Right atrium auricular region (tissue), 2 donors: Measurements from ENCODE around the gene KCNAB1. TPM values are rescaled to one million over a fixed set of nuclear protein-coding genes. Genes with fewer than 3 reads are reported as not detected.

ENCODE experiments used
- DNase-seq: peaks from one replicate; pipeline ENCODE4 v3.0.0-alpha.2; 2019; ENCODE audit warnings: low spot score
- H3K27ac ChIP-seq, 2 donors: fragments of 200-600 bp; sonication (generic); 1 replicate in 1 of 2; 2 replicates in 1 of 2; pipeline ENCODE4 v1.5.1; 2016 to 2019
- H3K27me3 ChIP-seq, 2 donors: fragments of 200-600 bp; sonication (generic); one replicate each; pipeline versions ENCODE4 v1.5.1 to v1.6.0; 2017 to 2019
- H3K36me3 ChIP-seq: fragments of 200-600 bp; sonication (generic); one replicate; pipeline ENCODE4 v1.5.1; 2016
- H3K4me1 ChIP-seq, 2 donors: fragments of 200-600 bp; sonication (generic); one replicate each; pipeline versions ENCODE4 v1.5.1 to v1.6.0; 2017 to 2019
- H3K4me3 ChIP-seq, 2 donors: fragments of 200-600 bp; sonication (generic); 1 replicate in 1 of 2; 2 replicates in 1 of 2; pipeline ENCODE4 v1.5.1; 2017 to 2019; ENCODE audit warnings: mild to moderate bottlenecking in 1 of 2, moderate library complexity in 1 of 2
- H3K9me3 ChIP-seq, 2 donors: fragments of 200-600 bp; sonication (generic); one replicate each; pipeline ENCODE4 v1.5.1; 2019
- total RNA-seq, 2 donors: library from RNA; depleted of rRNA; stranded (reverse); fragments of >200 nt; gene quantifications; one replicate each; pipeline ENCODE4 v1.1.0, GENCODE V29; 2016
- TF ChIP-seq, protein P1 (sequence below), 2 donors: fragments of 200-600 bp; sonication (generic); IDR thresholded peaks; one replicate each; pipeline ENCODE4 v1.5.1; 2019; ENCODE audit warnings: antibody characterized with exemption in 2 of 2

KCNAB1 gene
- total RNA-seq, 2 donors from 2014 or later, result 2.0 to 3.2 TPM

- no peak for DNase-seq
- Histone ChIP-seq H3K27ac (no peak overlapping the region), H3K4me3 (no peak overlapping the region), H3K27me3 (no peaks in the 10 kb centered on the region), H3K36me3 (no peaks in the 10 kb centered on the region), H3K9me3 (no peaks in the 10 kb centered on the region), H3K4me1 (peaks cover 0 to 5% of the 10 kb centered on the region in 2 donors)
- TF ChIP-seq, protein P1, sequence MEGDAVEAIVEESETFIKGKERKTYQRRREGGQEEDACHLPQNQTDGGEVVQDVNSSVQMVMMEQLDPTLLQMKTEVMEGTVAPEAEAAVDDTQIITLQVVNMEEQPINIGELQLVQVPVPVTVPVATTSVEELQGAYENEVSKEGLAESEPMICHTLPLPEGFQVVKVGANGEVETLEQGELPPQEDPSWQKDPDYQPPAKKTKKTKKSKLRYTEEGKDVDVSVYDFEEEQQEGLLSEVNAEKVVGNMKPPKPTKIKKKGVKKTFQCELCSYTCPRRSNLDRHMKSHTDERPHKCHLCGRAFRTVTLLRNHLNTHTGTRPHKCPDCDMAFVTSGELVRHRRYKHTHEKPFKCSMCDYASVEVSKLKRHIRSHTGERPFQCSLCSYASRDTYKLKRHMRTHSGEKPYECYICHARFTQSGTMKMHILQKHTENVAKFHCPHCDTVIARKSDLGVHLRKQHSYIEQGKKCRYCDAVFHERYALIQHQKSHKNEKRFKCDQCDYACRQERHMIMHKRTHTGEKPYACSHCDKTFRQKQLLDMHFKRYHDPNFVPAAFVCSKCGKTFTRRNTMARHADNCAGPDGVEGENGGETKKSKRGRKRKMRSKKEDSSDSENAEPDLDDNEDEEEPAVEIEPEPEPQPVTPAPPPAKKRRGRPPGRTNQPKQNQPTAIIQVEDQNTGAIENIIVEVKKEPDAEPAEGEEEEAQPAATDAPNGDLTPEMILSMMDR (IDR thresholded peaks at IDR 0.05), result no peak
Observed at GRCh38 chr3:156352728-156353127, 232.3 kb downstream of the KCNAB1 start.

- TF ChIP-seq, protein P1 (IDR thresholded peaks at IDR 0.05), result no peak
- Histone ChIP-seq H3K36me3 (no peaks in the 10 kb centered on the region), H3K4me1 (peaks cover 0 to 5% of the 10 kb centered on the region in 2 donors), H3K9me3 (no peaks in the 10 kb centered on the region), H3K27ac (no peak overlapping the region), H3K27me3 (no peaks in the 10 kb centered on the region), H3K4me3 (no peak overlapping the region)
- DNase-seq, result no peak
Observed at GRCh38 chr3:156353563-156353962, 233.2 kb downstream of the KCNAB1 start.

DNA sequence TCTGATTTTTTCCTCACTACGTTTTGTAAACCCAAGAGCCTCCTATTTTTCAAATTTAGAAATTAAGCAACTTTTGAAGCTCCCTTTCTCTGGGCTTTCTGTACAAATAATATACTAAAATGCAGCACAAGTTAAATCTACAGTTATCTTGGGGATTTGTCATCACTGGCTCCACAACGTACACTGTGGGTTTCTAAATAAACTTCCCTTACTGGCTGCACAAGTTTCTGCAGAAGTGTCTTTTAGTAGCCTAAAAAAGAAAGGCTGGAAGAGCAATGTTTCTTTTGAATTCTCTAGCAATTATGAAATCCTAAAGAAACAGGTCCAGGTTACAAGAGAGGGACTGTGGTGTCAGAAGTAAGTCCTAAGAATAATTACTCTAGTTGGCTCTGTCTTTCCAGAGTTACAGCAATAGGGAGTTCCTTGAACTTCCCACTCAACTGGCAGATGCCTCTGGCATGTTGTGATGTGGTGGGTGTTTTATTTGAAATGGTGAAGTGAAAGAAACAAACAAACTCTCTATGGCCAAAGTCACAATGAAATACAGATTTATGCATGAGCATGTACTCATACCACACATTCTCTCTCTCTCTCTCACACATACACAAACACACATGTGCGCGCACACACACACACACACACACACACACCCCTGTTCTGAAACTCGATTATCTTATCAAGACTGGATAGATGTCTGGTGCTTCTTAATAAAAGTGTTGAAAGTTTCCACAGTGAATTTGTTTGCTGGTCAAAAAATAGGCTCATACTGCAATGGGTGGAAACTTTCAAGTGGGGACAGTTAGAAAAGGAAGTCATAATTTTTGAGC, 236.4 kb downstream of the KCNAB1 start:
- no peaks in the 10 kb centered on the region for H3K9me3 ChIP-seq
- H3K27me3 ChIP-seq, result no peaks in the 10 kb centered on the region
- H3K4me1 ChIP-seq, result peaks cover 0 to 5% of the 10 kb centered on the region in 2 donors
- no peak overlapping the region for H3K4me3 ChIP-seq
- TF ChIP-seq, protein P1 (IDR thresholded peaks at IDR 0.05), result no peak
- no peak overlapping the region for H3K27ac ChIP-seq
- no peak for DNase-seq
- no peaks in the 10 kb centered on the region for H3K36me3 ChIP-seq

GRCh38 chr3:156358232-156358631, 237.9 kb downstream of the KCNAB1 start:
- H3K36me3 ChIP-seq, result no peaks in the 10 kb centered on the region
- no peak overlapping the region for H3K27ac ChIP-seq
- H3K9me3 ChIP-seq, result no peaks in the 10 kb centered on the region
- H3K4me1 ChIP-seq, result peaks cover 0 to 5% of the 10 kb centered on the region in 2 donors
- no peak overlapping the region for H3K4me3 ChIP-seq
- TF ChIP-seq, protein P1 (IDR thresholded peaks at IDR 0.05), result no peak
- DNase-seq, result no peak
- no peaks in the 10 kb centered on the region for H3K27me3 ChIP-seq

- DNase-seq, result no peak
- no peak overlapping the region for H3K4me3 ChIP-seq
- H3K27ac ChIP-seq, result no peak overlapping the region
- H3K9me3 ChIP-seq, result no peaks in the 10 kb centered on the region
- no peaks in the 10 kb centered on the region for H3K27me3 ChIP-seq
- H3K4me1 ChIP-seq, result peaks cover 0 to 5% of the 10 kb centered on the region in 2 donors
- TF ChIP-seq, protein P1 (IDR thresholded peaks at IDR 0.05), result no peak
- no peaks in the 10 kb centered on the region for H3K36me3 ChIP-seq
Observed at GRCh38 chr3:156359368-156359767, 239.0 kb downstream of the KCNAB1 start.
